GM21619 (cell line): Measurements from ENCODE around the gene S100A3.

ENCODE experiments used
- ATAC-seq: cut with Tn5 transposase; IDR thresholded peaks from one replicate; pipeline ENCODE4 v1.9.1; 2021; ENCODE audit not compliant: unreplicated experiment

The S100A3 gene

DNA sequence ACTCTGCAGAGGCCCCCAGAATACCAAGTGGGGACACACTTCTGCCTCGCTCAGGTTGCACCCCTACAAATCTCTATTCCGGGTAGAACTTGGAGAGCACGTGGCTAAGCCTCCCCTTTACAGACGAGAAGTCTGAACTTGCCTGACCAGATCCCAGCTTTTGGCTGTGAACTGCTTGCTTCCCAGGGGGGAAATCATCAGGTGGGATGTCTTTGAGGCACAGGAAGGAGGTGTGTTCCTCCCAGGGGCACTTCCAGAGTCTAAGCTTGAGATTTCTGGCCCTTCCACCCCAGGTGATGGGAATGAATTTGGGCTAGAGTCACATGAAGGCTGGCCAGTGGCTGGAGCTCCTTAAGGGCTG is 1.3 kb upstream of the S100A3 start:
- no peak for ATAC-seq

DNA sequence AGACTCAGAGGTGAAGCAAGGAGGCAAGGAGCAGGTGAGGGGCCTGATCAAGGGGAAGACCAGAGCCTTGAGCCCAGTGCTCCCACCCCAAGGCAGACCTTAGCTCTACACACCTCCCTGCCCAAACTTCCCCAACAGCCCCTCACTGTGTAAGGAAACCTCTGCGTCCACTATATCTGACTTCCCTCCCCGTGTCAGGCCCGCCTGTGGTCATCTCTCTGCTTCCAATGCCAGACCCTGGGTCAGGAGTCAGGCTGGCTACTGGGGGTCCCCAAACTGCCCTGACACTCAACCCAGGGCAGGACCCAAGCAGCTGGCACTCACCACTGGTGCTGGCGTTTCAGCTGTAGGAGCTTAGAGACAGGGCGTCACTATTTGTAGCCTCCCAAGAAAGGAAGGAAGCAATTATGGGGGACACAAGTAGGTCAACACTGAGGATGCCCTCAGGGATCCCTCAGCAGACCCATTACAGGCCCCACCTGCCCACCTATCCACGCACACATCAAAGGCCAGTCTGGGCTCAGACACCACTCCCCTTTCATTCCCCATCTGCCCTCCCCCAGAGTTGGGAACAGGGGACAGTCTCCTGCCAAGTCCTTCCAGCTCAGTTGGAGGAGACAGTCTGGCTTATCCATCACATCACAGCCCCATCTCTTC is 811 bp upstream of the S100A3 start:
- no peak for ATAC-seq

GRCh38 chr1:153547560-153548551 is 1.2 kb downstream of the S100A3 start:
- no peak for ATAC-seq

DNA sequence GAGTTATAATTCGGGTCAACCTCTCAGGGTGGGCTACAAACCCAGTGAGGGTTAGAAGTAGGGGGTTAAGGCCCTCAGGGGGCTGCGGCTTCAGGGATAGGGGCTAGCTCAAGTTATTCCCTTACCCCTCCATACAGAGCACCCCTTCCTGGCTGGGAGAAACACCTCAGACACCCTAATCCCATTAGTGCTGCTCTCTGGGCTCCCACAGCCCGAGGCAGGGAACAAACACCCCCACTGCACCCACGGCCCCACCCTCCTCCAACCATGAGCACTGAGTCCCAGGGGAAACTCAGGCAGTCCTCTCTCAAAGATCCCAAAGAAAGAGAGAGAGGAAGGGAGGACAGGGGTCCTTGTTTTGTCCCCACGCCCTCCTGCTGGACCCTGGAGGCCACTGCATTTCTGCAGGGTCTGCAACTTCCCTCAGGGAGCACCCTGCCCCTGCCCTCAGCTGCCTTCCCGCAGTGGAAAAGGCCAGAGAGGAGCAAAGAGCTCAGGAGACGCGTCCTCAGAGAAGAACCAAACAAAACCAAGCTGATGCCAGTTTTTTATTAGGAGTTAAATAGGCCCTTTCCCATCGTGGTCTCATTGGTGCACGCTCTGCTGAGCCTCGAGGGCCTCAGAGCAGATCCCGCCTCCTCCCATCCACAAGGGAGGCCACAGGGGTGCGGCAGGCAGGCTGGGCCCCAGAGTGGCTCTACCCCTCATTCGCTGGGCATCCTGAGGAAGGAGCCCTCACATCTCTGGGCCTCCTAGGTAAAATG is 2.1 kb downstream of the S100A3 start:
- no peak for ATAC-seq

DNA sequence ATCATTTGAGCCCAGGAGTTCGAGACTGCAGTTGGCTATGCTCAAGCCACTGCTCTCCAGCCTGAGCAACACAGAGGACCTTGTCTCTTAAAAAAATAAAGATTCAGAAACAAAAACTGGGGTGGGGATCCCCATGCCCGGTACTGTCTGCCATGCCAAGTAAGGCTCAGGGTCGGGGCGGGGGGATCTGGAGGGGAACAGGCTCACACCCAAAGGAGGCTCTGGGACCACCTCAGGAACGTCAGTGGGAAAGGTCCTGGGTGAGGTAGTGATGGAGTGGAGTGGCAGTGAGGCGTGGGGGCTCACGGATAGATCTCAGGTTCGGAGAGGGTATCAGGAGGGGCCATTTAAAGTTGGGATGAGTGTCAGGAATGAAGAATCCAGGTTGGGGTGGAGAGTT is 2.7 kb downstream of the S100A3 start:
- ATAC-seq, result no peak

GRCh38 chr1:153545067-153546055 is 3.7 kb downstream of the S100A3 start, which contains the start of gene S100A4:
TSS of gene S100A4 (minus strand) at chr1:153545806. CDS start at chr1:153544794, 1,012 bp downstream.
- no peak for ATAC-seq

DNA sequence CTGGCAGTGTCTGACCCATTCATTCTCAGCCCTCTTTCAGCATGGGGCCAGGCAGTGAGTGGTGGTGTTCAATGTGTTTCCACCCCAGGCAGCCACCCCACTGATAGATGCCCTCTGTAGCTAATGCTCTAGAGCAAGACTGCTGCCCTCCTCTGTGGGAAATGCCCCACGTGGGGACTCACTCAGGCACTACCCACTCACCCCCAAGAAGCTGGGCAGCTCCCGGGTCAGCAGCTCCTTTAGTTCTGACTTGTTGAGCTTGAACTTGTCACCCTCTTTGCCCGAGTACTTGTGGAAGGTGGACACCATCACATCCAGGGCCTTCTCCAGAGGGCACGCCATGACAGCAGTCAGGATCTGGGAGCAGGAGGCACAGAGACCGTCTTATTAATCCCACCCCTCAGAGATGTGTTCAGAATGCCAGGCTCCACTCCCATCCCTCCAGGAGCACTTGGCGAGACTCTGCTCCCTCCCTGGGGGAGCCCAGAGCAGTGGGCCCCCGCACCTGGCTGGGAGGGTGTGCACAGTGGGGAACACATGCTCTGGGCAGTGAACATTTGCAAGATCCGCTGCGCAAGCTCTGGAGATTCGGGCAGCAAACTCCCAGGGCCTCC is 4.5 kb downstream of the S100A3 start:
- no peak for ATAC-seq

GRCh38 chr1:153543736-153544135 is 5.3 kb downstream of the S100A3 start:
- no peak for ATAC-seq

- ATAC-seq, result no peak
These were observed 5.9 kb downstream of the S100A3 start for GRCh38 chr1:153542956-153543711.

DNA sequence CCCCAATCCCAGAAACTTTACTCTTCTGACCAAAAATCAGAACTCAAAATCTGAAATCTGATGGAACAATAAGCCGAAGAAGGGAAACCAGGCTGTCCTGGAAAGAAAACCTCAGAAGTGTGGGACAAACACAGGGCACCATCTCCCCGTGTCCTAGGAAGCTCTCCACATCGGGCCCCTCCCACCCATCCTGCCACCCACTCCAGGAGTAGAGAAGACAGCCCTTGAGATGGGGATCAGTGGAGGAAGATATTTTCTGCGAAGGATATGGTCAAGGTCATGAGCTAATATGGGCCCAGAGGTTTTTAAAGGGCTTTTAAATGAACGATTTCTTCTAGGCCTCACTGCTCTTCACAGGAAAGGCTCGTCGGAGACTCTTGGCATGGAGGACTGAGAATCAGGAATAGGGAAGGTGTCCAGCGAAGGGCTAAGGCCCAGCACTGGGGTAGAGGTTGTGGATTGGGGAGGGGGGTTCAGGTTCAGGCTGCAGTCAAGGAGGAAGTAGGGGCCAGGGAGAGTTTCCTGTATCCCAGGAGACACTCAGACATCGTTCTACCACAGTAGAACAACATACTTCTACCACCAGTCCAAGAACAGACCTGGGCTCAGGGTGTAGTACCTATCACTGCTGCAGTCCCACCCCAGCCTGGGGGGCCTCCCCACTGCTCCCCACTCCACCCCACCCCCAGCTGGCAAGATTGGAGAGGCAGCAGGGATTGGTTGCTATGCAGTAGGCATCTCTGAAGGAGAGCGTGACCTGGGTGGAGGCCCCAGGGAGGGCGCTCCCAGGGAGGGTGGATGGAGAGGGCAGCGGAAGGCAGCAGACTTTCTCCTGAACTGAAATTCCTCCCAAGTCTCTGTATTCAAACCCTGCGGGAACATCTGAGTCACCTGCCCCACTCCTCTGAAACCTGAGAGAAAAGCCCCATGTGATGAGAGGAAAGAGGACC is 7.1 kb downstream of the S100A3 start:
- no peak for ATAC-seq

GRCh38 chr1:153540394-153541361 is 8.4 kb downstream of the S100A3 start, which contains the start of gene S100A5:
TSS of gene S100A5 (minus strand) at chr1:153540934. CDS start at chr1:153540191, 743 bp downstream.
- no peak for ATAC-seq

GRCh38 chr1:153539395-153540093 is 9.5 kb downstream of the S100A3 start:
- ATAC-seq, result no peak

DNA sequence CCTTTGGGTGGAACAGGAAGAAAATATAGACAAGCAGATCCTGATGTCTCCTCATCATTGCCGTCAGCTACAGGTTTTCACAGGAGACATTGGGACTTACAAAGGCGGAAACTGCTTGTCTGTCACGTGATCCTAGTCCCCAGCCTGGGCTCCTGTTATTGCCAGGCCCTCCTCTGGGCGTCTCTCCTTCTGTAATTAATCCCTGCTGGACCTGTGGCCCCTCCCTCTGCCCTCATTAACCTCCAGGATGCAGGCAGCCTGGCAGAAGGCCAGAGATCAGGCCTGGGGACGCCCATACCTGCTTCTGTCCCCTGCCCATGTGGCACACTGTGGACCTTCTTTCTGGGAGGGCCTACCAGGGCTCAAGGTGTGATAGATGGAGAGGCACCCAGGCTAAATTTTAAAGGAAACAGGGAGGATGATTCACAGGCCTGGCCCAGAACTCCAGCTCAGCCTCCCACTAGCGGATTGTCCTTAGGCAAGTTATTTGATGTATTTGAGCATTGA is 10.7 kb downstream of the S100A3 start:
- no peak for ATAC-seq

DNA sequence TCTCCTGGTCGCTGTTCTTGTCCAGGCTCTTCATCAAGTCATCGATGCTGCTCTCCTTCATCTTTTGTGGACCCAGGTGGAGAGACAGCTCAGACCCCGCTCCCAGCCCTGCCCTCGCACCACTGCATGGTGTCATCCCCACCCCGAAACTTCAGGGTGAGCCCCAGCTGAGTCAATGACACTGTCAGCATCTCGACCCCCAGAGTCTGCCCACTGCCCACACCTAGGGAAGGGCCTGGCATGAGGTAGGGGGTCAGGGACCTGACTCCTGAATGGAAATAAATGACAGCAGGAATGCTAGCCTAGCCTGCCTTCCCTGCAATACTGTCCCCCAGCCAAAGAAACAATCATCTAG is 11.7 kb downstream of the S100A3 start:
- ATAC-seq, result no peak

- ATAC-seq, result no peak
These were observed 12.2 kb downstream of the S100A3 start for GRCh38 chr1:153536671-153537375.
